Body of pancreas (tissue), 4 donors: ENCODE data around the gene HNRNPF.

ENCODE experiments used
- POLR2A ChIP-seq, 3 donors: fragments of 450-650 bp; IDR thresholded peaks; one replicate each; pipeline ENCODE4 v1.6.1; 2016; ENCODE audit warnings: antibody characterized with exemption in 3 of 3, mild to moderate bottlenecking in 2 of 3
- TF ChIP-seq, protein P1 (sequence below), 7 experiments: fragments of 450-650 bp in 4 of 7; fragments of 200-600 bp in 3 of 7; sonication (generic) in 3 of 7; IDR thresholded peaks; one replicate each; pipeline ENCODE4 v1.5.1; 2016 to 2019; ENCODE audit warnings: antibody characterized with exemption in 7 of 7

DNA sequence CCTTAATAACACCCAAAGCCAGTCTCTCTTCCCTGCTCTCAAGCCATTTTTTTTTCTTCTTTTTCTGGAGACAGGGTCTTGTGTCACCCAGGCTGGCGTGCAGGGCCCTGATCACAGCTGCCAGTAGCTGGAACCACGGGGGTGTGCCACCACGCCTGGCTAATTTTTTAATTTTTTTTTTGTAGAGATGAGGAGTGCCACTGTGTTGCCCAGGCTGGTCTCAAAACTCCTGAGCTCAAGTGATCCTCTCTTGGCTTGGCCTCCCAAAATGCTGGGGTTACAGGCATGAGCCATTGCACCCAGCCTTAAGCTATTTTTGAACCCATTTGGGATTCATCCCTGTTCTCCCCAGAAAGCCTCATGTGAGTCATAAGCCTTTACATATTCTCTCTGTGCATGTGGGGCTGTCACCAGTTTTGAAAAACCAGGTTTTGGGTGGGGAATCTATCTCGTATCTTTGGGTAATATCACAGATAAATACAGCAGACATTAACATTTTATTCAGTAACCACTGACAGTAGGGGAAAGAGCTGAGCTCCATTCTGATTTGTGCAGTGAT lies 43.4 kb upstream of the HNRNPF start:
- TF ChIP-seq, protein P1, sequence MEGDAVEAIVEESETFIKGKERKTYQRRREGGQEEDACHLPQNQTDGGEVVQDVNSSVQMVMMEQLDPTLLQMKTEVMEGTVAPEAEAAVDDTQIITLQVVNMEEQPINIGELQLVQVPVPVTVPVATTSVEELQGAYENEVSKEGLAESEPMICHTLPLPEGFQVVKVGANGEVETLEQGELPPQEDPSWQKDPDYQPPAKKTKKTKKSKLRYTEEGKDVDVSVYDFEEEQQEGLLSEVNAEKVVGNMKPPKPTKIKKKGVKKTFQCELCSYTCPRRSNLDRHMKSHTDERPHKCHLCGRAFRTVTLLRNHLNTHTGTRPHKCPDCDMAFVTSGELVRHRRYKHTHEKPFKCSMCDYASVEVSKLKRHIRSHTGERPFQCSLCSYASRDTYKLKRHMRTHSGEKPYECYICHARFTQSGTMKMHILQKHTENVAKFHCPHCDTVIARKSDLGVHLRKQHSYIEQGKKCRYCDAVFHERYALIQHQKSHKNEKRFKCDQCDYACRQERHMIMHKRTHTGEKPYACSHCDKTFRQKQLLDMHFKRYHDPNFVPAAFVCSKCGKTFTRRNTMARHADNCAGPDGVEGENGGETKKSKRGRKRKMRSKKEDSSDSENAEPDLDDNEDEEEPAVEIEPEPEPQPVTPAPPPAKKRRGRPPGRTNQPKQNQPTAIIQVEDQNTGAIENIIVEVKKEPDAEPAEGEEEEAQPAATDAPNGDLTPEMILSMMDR (IDR thresholded peaks at IDR 0.05) = no peak
- TF ChIP-seq POLR2A (IDR thresholded peaks at IDR 0.05) = no peak
